GM12878 (cell line): ENCODE measurements around the gene GTSE1. TPM values are rescaled to one million over a fixed set of nuclear protein-coding genes. Genes with fewer than 3 reads are reported as not detected.
A peak's percentile ranks its signal among the peaks of the same experiment; 100 is the strongest.

Source experiments
- ATAC-seq: fragments of 200-7000 bp; cut with Tn5 transposase; 3 replicates; pipeline ENCODE4 v1.9.1; 2020; ENCODE audit warnings: mild to moderate bottlenecking, moderate library complexity
- BruUV-seq: library from RNA; stranded (reverse); fragments of 400-500 nt; replicated peaks from 2 replicates; lab custom pipeline; 2021; lab: Mats Ljungman, UMichigan
- CTCF ChIA-PET: fragments of 300-600 bp; sonication (Branson Sonifier 250); formaldehyde crosslinking; extraction: SDS; loops from one replicate; lab custom pipeline; 2021; ENCODE audit warnings: inconsistent platforms; lab: Yijun Ruan, JAX
- POLR2A ChIA-PET: fragments of 350-600 bp; formaldehyde crosslinking; extraction: SDS; loops from one replicate; lab custom pipeline; 2021; ENCODE audit warnings: inconsistent platforms; lab: Charles Lee
- RAD21 ChIA-PET: fragments of 300-600 bp; sonication (Branson Sonifier 250); formaldehyde crosslinking; loops from one replicate; lab custom pipeline; 2023; ENCODE audit warnings: antibody characterized with exemption; ENCODE audit not compliant: unreplicated experiment; lab: Charles Lee
- SMC1A ChIA-PET: fragments of 300-600 bp; sonication (Branson Sonifier 250); formaldehyde crosslinking; loops from one replicate; lab custom pipeline; 2023; ENCODE audit not compliant: unreplicated experiment, uncharacterized antibody; lab: Charles Lee
- DNase-seq: peaks from one replicate; pipeline ENCODE4 v3.0.0-alpha.2; 2011; ENCODE audit warnings: low read depth, low spot score
- FAIRE-seq: peaks from 3 replicates; lab custom pipeline; 2011; peaks lifted over from hg19 to GRCh38; lab: Jason Lieb, UNC
- H2AFZ ChIP-seq: 2 replicates; pipeline ENCODE4 v1.6.0; 2011; ENCODE audit warnings: low read depth, low read length, control low read depth; ENCODE audit not compliant: control insufficient read depth
- H3K27ac ChIP-seq: 2 replicates; pipeline ENCODE4 v1.5.1; 2011; ENCODE audit warnings: control low read depth; ENCODE audit not compliant: control insufficient read depth, insufficient read depth
- H3K27me3 ChIP-seq, 2 experiments: replicated peaks in 1 of 2; 2 replicates each; pipeline versions ENCODE4 v1.6.0 to v1.6.1; 2011; ENCODE audit warnings: low read length in 1 of 2; ENCODE audit not compliant: control insufficient read depth in 2 of 2, insufficient read depth in 2 of 2
- H3K36me3 ChIP-seq, 2 experiments: 2 replicates each; pipeline ENCODE4 v1.5.1; 2011; ENCODE audit warnings: low read length in 1 of 2; ENCODE audit not compliant: control insufficient read depth in 2 of 2, insufficient read depth in 2 of 2
- H3K4me1 ChIP-seq: 2 replicates; pipeline ENCODE4 v1.6.1; 2011; ENCODE audit warnings: mild to moderate bottlenecking, low read length, moderate library complexity, mixed read lengths; ENCODE audit not compliant: control insufficient read depth, insufficient read depth
- H3K4me2 ChIP-seq: 2 replicates; pipeline ENCODE4 v1.6.0; 2011; ENCODE audit warnings: control low read depth; ENCODE audit not compliant: control insufficient read depth, insufficient read depth
- H3K4me3 ChIP-seq: fragments of 200-600 bp; sonication (generic); 2 replicates; pipeline ENCODE4 v1.5.1; 2016
- H3K79me2 ChIP-seq: 2 replicates; pipeline ENCODE4 v1.6.0; 2011; ENCODE audit warnings: low read length; ENCODE audit not compliant: control insufficient read depth, insufficient read depth
- H3K9ac ChIP-seq: 2 replicates; pipeline ENCODE4 v1.8.0; 2011; ENCODE audit warnings: low read length, control low read depth, mixed read lengths; ENCODE audit not compliant: control insufficient read depth, insufficient read depth
- H3K9me3 ChIP-seq: replicated peaks from 3 replicates; pipeline ENCODE4 v1.5.1; 2011; ENCODE audit warnings: mild to moderate bottlenecking, low read length; ENCODE audit not compliant: control insufficient read depth, insufficient read depth
- H4K20me1 ChIP-seq: 2 replicates; pipeline ENCODE4 v1.6.0; 2011; ENCODE audit not compliant: control insufficient read depth, insufficient read depth
- ATF3 ChIP-seq: IDR thresholded peaks from 2 replicates; pipeline ENCODE4 v1.6.1; 2011; ENCODE audit warnings: low read depth, mild to moderate bottlenecking, low read length, moderate library complexity, borderline replicate concordance; ENCODE audit errors: extremely low read depth
- BACH1 ChIP-seq: fragments of 450-650 bp; IDR thresholded peaks from 2 replicates; pipeline ENCODE4 v1.6.1; 2017; ENCODE audit warnings: mild to moderate bottlenecking, borderline replicate concordance
- CBFB ChIP-seq: IDR thresholded peaks from 2 replicates; pipeline ENCODE4 v1.6.1; 2016; ENCODE audit warnings: antibody characterized with exemption, low read depth
- CHD4 ChIP-seq: fragments of 200-600 bp; sonication (generic); IDR thresholded peaks from 2 replicates; pipeline ENCODE4 v1.6.1; 2016; ENCODE audit warnings: mild to moderate bottlenecking
- E4F1 ChIP-seq: fragments of 450-650 bp; IDR thresholded peaks from 2 replicates; pipeline ENCODE4 v1.6.1; 2018; ENCODE audit warnings: borderline replicate concordance, mild to moderate bottlenecking; ENCODE audit not compliant: partially characterized antibody
- FOS ChIP-seq: IDR thresholded peaks from 3 replicates; pipeline ENCODE4 v1.6.1; 2011; ENCODE audit warnings: borderline replicate concordance; ENCODE audit not compliant: insufficient read length; ENCODE audit errors: extremely low read depth
- GABPA ChIP-seq: IDR thresholded peaks from 2 replicates; pipeline ENCODE4 v1.6.1; 2014; ENCODE audit warnings: antibody characterized with exemption, low read depth, mild to moderate bottlenecking, inconsistent platforms
- KDM1A ChIP-seq: fragments of 200-600 bp; sonication (generic); IDR thresholded peaks from 2 replicates; pipeline ENCODE4 v1.6.1; 2016; ENCODE audit warnings: borderline replicate concordance
- NBN ChIP-seq: fragments of 450-650 bp; IDR thresholded peaks from 2 replicates; pipeline ENCODE4 v1.6.1; 2016
- NKRF ChIP-seq: fragments of 450-650 bp; conservative IDR thresholded peaks from 2 replicates; pipeline ENCODE4 v1.6.1; 2017; ENCODE audit warnings: mild to moderate bottlenecking, moderate library complexity
- NRF1 ChIP-seq: conservative IDR thresholded peaks from 2 replicates; pipeline ENCODE4 v1.6.1; 2011; ENCODE audit warnings: mild to moderate bottlenecking, low read depth, low read length, improper control_type of control experiment
- STAT1 ChIP-seq: fragments of 450-650 bp; conservative IDR thresholded peaks from 2 replicates; pipeline ENCODE4 v1.6.1; 2014; ENCODE audit warnings: antibody characterized with exemption, mild to moderate bottlenecking
- WGBS: methylation state at CpG from one replicate; pipeline ENCODE4 v1.1.6; 2016; ENCODE audit warnings: low lambda C conversion rate; ENCODE audit not compliant: insufficient replicate concordance, insufficient coverage; ENCODE audit errors: missing lambda C conversion rate; 5-methylcytosine and 5-hydroxymethylcytosine counted together
- in situ Hi-C: fragments of 300-500 bp; cut with MboI; formaldehyde crosslinking; loops from 9 replicates; pipeline ENCODE4 v1.14.3; 2018; ENCODE audit warnings: mixed read lengths
- intact Hi-C: fragments of 100-400 bp; cut with micrococcal nuclease; formaldehyde crosslinking; loops from one replicate; pipeline ENCODE4 v1.14.2; 2022; ENCODE audit not compliant: unreplicated experiment
- polyA plus RNA-seq, 11 experiments: library from polyadenylated mRNA; depleted of rRNA in 4 of 11; unstranded in 6 of 11; stranded (reverse) in 5 of 11; fragments of >200 nt; fragmentation: Nextera tagmentation in 4 of 11; fragmentation: Illumina TruSeq in 1 of 11; extraction: Ambion mirVana in 4 of 11; extraction: Trizol in 1 of 11; gene quantifications; 1 replicate in 1 of 11; 2 replicates in 10 of 11; pipeline versions ENCODE4 v1.2.1 to v1.2.3, GENCODE V29; 2011 to 2016; ENCODE audit warnings: inconsistent platforms in 2 of 11, missing spikeins in 2 of 11, low read depth in 1 of 11
- total RNA-seq, 4 experiments: library from RNA; depleted of rRNA in 3 of 4; stranded (reverse); fragments of >200 nt in 3 of 4; fragmentation: Illumina TruSeq in 1 of 4; extraction: Trizol in 1 of 4; gene quantifications; 2 replicates each; pipeline versions ENCODE4 v1.2.1 to v1.2.3, GENCODE V29; 2013 to 2021
- TF ChIP-seq, protein P1 (sequence below): fragments of 150-350 bp; IDR thresholded peaks from 2 replicates; pipeline ENCODE4 v1.6.1; 2016; ENCODE audit warnings: low read depth, low read length

The GTSE1 gene
- total and polyA plus RNA-seq, 10 of the 15 experiments (the other 5 are each of a cell fraction or from before 2014, with no cell fraction given), result 6.6 to 46.2 (median 32.3) TPM

- no peak for TF ChIP-seq FOS
- TF ChIP-seq, protein P1, sequence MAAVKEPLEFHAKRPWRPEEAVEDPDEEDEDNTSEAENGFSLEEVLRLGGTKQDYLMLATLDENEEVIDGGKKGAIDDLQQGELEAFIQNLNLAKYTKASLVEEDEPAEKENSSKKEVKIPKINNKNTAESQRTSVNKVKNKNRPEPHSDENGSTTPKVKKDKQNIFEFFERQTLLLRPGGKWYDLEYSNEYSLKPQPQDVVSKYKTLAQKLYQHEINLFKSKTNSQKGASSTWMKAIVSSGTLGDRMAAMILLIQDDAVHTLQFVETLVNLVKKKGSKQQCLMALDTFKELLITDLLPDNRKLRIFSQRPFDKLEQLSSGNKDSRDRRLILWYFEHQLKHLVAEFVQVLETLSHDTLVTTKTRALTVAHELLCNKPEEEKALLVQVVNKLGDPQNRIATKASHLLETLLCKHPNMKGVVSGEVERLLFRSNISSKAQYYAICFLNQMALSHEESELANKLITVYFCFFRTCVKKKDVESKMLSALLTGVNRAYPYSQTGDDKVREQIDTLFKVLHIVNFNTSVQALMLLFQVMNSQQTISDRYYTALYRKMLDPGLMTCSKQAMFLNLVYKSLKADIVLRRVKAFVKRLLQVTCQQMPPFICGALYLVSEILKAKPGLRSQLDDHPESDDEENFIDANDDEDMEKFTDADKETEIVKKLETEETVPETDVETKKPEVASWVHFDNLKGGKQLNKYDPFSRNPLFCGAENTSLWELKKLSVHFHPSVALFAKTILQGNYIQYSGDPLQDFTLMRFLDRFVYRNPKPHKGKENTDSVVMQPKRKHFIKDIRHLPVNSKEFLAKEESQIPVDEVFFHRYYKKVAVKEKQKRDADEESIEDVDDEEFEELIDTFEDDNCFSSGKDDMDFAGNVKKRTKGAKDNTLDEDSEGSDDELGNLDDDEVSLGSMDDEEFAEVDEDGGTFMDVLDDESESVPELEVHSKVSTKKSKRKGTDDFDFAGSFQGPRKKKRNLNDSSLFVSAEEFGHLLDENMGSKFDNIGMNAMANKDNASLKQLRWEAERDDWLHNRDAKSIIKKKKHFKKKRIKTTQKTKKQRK, result no peak
- no peak for TF ChIP-seq BACH1
- no peak for TF ChIP-seq NBN
- no peak for TF ChIP-seq KDM1A
- TF ChIP-seq CBFB, result no peak
Observed at GRCh38 chr22:46361826-46362202, 65.1 kb downstream of the GTSE1 start (continued).

- BruUV-seq, result no TSS peak
- in situ Hi-C loops (no loop called here), intact Hi-C loops (no loop called here)
- CTCF ChIA-PET, result no interaction called here
- Histone ChIP-seq H3K9ac (no peak overlapping the region), H3K27ac (no peak overlapping the region), H2AFZ (no peak overlapping the region), H3K9me3 (no peaks in the 10 kb centered on the region), H3K36me3 (peaks cover 0 to 2% of the 10 kb centered on the region in 2 experiments; a peak in 3 of 4 replicates), H3K27me3 (no peaks in the 10 kb centered on the region), H4K20me1 (no peaks in the 10 kb centered on the region), H3K4me2 (no peak overlapping the region), H3K4me1 (no peaks in the 10 kb centered on the region), H3K79me2 (no peaks in the 10 kb centered on the region), H3K4me3 (no peak overlapping the region)
- SMC1A ChIA-PET, result no interaction called here
- RAD21 ChIA-PET, result no interaction called here
- ATAC-seq (peak; percentile 44), DNase-seq (no peak), FAIRE-seq (no peak)
- POLR2A ChIA-PET, result no interaction called here
- 37% methylated on average over 25 of the region's 25 CpGs for WGBS
- TF ChIP-seq CHD4, result no peak
- no peak for TF ChIP-seq NRF1
- TF ChIP-seq ATF3, result no peak
- TF ChIP-seq STAT1, result no peak
- TF ChIP-seq NKRF, result no peak
- TF ChIP-seq GABPA, result no peak
- TF ChIP-seq E4F1, result no peak
Observed at GRCh38 chr22:46362203-46362933, 65.7 kb downstream of the GTSE1 start.
